ENCODE data around the gene OR51B2.

Gene OR51B2

GRCh38 chr11:5276697-5277096, 47.4 kb downstream of the OR51B2 start:
- no peak overlapping the region for H3K4me3 ChIP-seq (replicated peaks; ENCODE audit: low read depth, low read length)
- no peak for DNase-seq (ENCODE audit: low read depth)
- no peak for TF ChIP-seq CTCF (IDR thresholded peaks at IDR 0.05; ENCODE audit: low read length, missing control alignments)

GRCh38 chr11:5275369-5276110, 48.6 kb downstream of the OR51B2 start:
- no peak for DNase-seq (ENCODE audit: low read depth)
- H3K4me3 ChIP-seq (replicated peaks; ENCODE audit: low read depth, low read length), result no peak overlapping the region
- no peak for TF ChIP-seq CTCF (IDR thresholded peaks at IDR 0.05; ENCODE audit: low read length, missing control alignments)

- TF ChIP-seq CTCF (IDR thresholded peaks at IDR 0.05; ENCODE audit: low read length, missing control alignments), result no peak
- no peak overlapping the region for H3K4me3 ChIP-seq (replicated peaks; ENCODE audit: low read depth, low read length)
- peak; percentile 3 for DNase-seq (ENCODE audit: low read depth)
Observed at GRCh38 chr11:5274395-5274794, 49.7 kb downstream of the OR51B2 start.

Measured in fibroblast of pulmonary artery (primary cell).